HG03342 (cell line): ENCODE data around the gene KDSR.

Experiments
- ATAC-seq: cut with Tn5 transposase; IDR thresholded peaks from one replicate; pipeline ENCODE4 v1.9.1; 2021; ENCODE audit warnings: mild to moderate bottlenecking, moderate library complexity; ENCODE audit not compliant: unreplicated experiment

KDSR gene

GRCh38 chr18:63286926-63287325, 80.1 kb downstream of the KDSR start:
- ATAC-seq: no peak

- ATAC-seq: peak; percentile 95
Observed at GRCh38 chr18:63284827-63285733, 81.9 kb downstream of the KDSR start.

- ATAC-seq: no peak
Observed at GRCh38 chr18:63284173-63284799, 82.7 kb downstream of the KDSR start.

- ATAC-seq: no peak
Observed at GRCh38 chr18:63283305-63284094, 83.5 kb downstream of the KDSR start.

GRCh38 chr18:63282793-63283192, 84.2 kb downstream of the KDSR start:
- ATAC-seq: no peak
